ENCODE results near the gene RAB11A.
A peak's percentile ranks its signal among the peaks of the same experiment; 100 is the strongest.

GRCh38 chr15:65836665-65837064 is 32.6 kb upstream of the RAB11A start:
- TF ChIP-seq CTCF (IDR thresholded peaks at IDR 0.05) = peak in 1 of 6 experiments; percentile 17
- no peak for TF ChIP-seq POLR2A (IDR thresholded peaks at IDR 0.05)

Measured in adrenal gland (tissue), 5 donors.